ENCODE measurements around the gene UROC1. TPM values are rescaled to one million over a fixed set of nuclear protein-coding genes. Genes with fewer than 3 reads are reported as not detected.

The UROC1 gene
- total RNA-seq, 1 donor from 2014 or later = not detected

DNA sequence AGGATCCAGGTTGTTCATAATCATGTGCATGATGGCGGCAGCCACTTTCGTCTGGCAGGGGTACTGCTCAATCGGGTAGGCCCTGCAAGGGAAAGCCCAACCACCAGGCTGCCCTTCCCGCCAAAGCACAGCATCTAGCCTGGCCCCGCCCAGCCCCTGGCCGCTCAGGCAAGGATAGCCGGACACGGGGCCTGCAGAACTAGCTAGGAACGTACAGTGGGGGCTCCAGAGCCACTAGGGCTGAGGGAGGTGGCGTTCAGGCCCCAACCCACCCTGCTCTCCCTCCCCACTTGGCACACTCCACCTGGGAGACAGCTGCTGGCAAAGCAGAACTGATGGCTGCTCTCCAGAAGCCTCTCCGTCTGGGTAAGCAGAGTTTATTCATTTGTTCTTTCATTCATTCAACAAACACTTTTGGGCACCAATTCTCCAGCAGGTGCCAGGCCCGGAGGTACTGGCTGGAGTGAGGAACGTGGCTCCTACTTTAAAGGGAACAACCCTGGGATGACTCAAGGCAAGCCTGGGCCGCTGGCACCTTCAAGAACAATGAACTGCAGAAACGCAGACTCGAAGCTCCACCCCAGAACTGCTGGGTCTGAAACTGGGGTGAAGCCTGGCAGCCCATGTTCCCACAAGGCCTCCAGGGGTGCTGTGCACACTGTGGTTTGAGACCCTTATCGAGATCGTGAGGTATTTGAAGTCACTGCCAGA lies 7.8 kb downstream of the UROC1 start:
- Mint-ChIP-seq H3K36me3 (ENCODE audit: low read depth) (no peaks in the 10 kb centered on the region), H3K27ac (no peak overlapping the region), H3K4me3 (no peak overlapping the region), H3K9me3 (no peaks in the 10 kb centered on the region), H3K27me3 (no peaks in the 10 kb centered on the region), H3K4me1 (no peaks in the 10 kb centered on the region)
- intact Hi-C loops (cut with micrococcal nuclease) = no loop called here
- DNase-seq = no peak

DNA sequence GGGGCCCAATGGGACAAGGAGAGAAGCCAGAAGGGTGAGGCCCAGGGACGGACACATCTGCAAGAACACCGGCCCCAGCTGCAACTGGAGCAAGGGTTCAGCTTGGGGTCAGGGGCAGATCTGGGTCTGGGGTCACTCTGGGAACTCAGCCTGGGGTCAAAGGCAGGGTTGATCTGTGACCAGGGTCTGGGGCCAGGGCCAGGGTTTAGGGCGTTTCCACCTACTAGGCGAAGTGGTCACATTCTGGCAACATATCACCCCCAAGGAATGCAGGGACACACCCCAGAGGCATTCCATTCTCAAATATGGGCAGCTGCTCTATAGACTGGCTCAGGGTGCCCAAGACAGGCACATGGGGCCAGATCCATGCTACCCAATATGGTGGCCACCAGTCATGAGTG lies 9.0 kb downstream of the UROC1 start:
- intact Hi-C loops (cut with micrococcal nuclease) = no loop called here
- no peak overlapping the region for H3K4me3 Mint-ChIP-seq
- no peak overlapping the region for H3K27ac Mint-ChIP-seq
- DNase-seq = no peak
- no peaks in the 10 kb centered on the region for H3K4me1 Mint-ChIP-seq
- no peaks in the 10 kb centered on the region for H3K27me3 Mint-ChIP-seq
- H3K36me3 Mint-ChIP-seq (ENCODE audit: low read depth) = no peaks in the 10 kb centered on the region
- no peaks in the 10 kb centered on the region for H3K9me3 Mint-ChIP-seq

DNA sequence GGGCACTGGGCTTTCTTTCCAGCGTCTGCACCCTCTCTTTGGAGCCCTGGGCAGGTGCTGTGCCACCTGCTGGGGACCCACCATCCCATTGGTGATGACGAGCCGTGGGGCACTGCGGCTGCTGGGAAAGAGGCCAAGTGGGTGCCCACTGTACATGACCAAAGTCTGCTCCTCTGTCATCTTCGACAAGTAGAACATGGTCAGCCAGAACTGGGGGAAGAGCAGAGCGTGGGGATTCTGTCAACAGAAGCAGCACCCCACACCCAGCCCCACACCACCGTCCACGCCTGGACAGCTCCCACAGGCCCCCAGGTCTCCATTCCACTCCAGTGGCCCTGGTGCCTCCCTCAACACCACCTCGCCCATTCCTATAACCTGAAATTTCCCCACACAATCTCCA lies 9.7 kb downstream of the UROC1 start:
- H3K27me3 Mint-ChIP-seq = no peaks in the 10 kb centered on the region
- intact Hi-C loops (cut with micrococcal nuclease) = no loop called here
- H3K27ac Mint-ChIP-seq = no peak overlapping the region
- no peaks in the 10 kb centered on the region for H3K36me3 Mint-ChIP-seq (ENCODE audit: low read depth)
- no peaks in the 10 kb centered on the region for H3K9me3 Mint-ChIP-seq
- H3K4me3 Mint-ChIP-seq = no peak overlapping the region
- DNase-seq = no peak
- H3K4me1 Mint-ChIP-seq = no peaks in the 10 kb centered on the region

- Mint-ChIP-seq H3K4me1 (no peaks in the 10 kb centered on the region), H3K27ac (no peak overlapping the region), H3K9me3 (no peaks in the 10 kb centered on the region), H3K36me3 (ENCODE audit: low read depth) (no peaks in the 10 kb centered on the region), H3K27me3 (no peaks in the 10 kb centered on the region), H3K4me3 (no peak overlapping the region)
- DNase-seq = no peak
- intact Hi-C loops (cut with micrococcal nuclease) = no loop called here
Observed at GRCh38 chr3:126503701-126504100, 13.9 kb downstream of the UROC1 start.

GRCh38 chr3:126502656-126503055 lies 14.9 kb downstream of the UROC1 start:
- no peak overlapping the region for H3K4me3 Mint-ChIP-seq
- H3K4me1 Mint-ChIP-seq = no peaks in the 10 kb centered on the region
- no peaks in the 10 kb centered on the region for H3K27me3 Mint-ChIP-seq
- no peaks in the 10 kb centered on the region for H3K9me3 Mint-ChIP-seq
- no peak overlapping the region for H3K27ac Mint-ChIP-seq
- H3K36me3 Mint-ChIP-seq (ENCODE audit: low read depth) = no peaks in the 10 kb centered on the region
- no peak for DNase-seq
- intact Hi-C loops (cut with micrococcal nuclease) = no loop called here

DNA sequence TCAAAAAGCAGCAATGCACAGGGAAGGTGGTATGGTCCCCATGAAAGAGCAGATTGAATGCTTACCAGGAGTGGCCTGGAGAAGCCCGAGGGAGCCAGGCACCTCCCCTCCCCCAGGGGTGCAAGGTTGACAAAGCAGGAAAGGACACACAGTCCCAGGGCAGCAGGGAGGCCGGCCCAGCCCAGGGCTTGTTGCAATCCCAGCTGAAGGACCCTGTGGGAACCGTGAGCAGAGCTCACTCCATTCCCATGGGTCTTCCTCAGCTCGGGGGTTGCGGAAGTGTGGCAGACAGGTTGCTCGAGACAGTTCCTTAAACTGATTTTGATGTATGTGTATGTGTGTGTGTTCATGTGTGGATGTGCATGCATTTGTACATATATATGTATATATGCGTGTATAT lies 15.8 kb downstream of the UROC1 start:
- intact Hi-C loops (cut with micrococcal nuclease) = no loop called here
- Mint-ChIP-seq H3K4me1 (peaks cover 4% of the 10 kb centered on the region), H3K36me3 (ENCODE audit: low read depth) (no peaks in the 10 kb centered on the region), H3K27ac (no peak overlapping the region), H3K9me3 (no peaks in the 10 kb centered on the region), H3K4me3 (no peak overlapping the region), H3K27me3 (no peaks in the 10 kb centered on the region)
- DNase-seq = no peak

- Mint-ChIP-seq H3K4me1 (peaks cover 4% of the 10 kb centered on the region), H3K9me3 (no peaks in the 10 kb centered on the region), H3K27me3 (no peaks in the 10 kb centered on the region), H3K36me3 (ENCODE audit: low read depth) (no peaks in the 10 kb centered on the region), H3K27ac (no peak overlapping the region), H3K4me3 (no peak overlapping the region)
- intact Hi-C loops (cut with micrococcal nuclease) = no loop called here
- DNase-seq = no peak
Observed at GRCh38 chr3:126501054-126501453, 16.5 kb downstream of the UROC1 start.

DNA sequence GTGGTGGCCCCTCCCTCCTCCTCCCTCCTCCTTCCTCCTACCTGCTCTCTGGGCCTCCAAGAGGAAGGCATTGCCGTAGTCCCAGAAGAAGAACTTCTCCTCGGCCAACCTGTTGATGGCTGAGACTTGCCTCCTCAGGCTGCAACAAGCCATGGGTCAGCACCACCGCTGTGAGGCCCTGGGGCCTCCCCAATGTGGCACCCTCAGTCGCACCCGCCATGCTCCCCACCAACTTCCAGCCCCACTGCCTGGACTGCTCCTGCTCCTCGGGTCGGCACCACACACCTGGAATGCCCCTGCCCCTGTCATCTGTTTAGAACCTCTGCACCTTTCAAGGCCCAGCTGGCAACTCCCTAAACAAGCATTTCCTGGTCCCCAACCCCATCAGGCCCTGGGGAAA lies 17.6 kb downstream of the UROC1 start:
- H3K27ac Mint-ChIP-seq = no peak overlapping the region
- no peaks in the 10 kb centered on the region for H3K36me3 Mint-ChIP-seq (ENCODE audit: low read depth)
- H3K27me3 Mint-ChIP-seq = no peaks in the 10 kb centered on the region
- H3K9me3 Mint-ChIP-seq = no peaks in the 10 kb centered on the region
- H3K4me3 Mint-ChIP-seq = no peak overlapping the region
- no peak for DNase-seq
- intact Hi-C loops (cut with micrococcal nuclease) = no loop called here
- H3K4me1 Mint-ChIP-seq = peaks cover 4% of the 10 kb centered on the region

GRCh38 chr3:126499401-126499800 lies 18.2 kb downstream of the UROC1 start:
- Mint-ChIP-seq H3K27ac (no peak overlapping the region), H3K27me3 (no peaks in the 10 kb centered on the region), H3K4me1 (peaks cover 4% of the 10 kb centered on the region), H3K9me3 (no peaks in the 10 kb centered on the region), H3K4me3 (no peak overlapping the region), H3K36me3 (ENCODE audit: low read depth) (no peaks in the 10 kb centered on the region)
- no peak for DNase-seq
- intact Hi-C loops (cut with micrococcal nuclease) = no loop called here

DNA sequence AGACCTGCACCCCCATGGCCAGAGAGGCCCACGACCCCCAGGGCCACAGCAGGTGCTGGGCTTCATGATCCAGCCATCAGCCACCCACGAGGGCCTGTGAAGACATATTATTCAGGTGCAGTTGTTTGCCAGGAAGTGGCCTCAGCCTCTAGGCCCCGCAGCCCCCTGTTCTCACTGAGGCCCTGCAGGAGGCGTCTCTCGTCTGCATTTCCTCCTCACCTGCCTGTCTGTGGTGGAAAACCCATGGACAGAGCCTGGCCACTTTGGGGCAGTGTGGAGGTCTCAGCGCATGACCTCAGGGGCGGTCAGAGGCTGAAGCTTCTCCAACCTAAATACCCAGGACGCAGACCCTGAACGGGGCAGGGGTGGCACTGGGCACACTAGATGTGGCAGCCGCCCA lies 18.6 kb downstream of the UROC1 start:
- Mint-ChIP-seq H3K36me3 (ENCODE audit: low read depth) (no peaks in the 10 kb centered on the region), H3K27ac (no peak overlapping the region)

GRCh38 chr3:126498461-126498860 lies 19.1 kb downstream of the UROC1 start:
- no peak for DNase-seq
- Mint-ChIP-seq H3K27me3 (no peaks in the 10 kb centered on the region), H3K9me3 (no peaks in the 10 kb centered on the region), H3K4me3 (no peak overlapping the region), H3K27ac (no peak overlapping the region), H3K36me3 (ENCODE audit: low read depth) (no peaks in the 10 kb centered on the region), H3K4me1 (peaks cover 6% of the 10 kb centered on the region)
- intact Hi-C loops (cut with micrococcal nuclease) = no loop called here

More for the DNA sequence above, 18.6 kb downstream of the UROC1 start:
- H3K9me3 Mint-ChIP-seq = no peaks in the 10 kb centered on the region
- H3K4me1 Mint-ChIP-seq = peaks cover 6% of the 10 kb centered on the region
- no peaks in the 10 kb centered on the region for H3K27me3 Mint-ChIP-seq
- no peak overlapping the region for H3K4me3 Mint-ChIP-seq
- no peak for DNase-seq
- intact Hi-C loops (cut with micrococcal nuclease) = no loop called here

DNA sequence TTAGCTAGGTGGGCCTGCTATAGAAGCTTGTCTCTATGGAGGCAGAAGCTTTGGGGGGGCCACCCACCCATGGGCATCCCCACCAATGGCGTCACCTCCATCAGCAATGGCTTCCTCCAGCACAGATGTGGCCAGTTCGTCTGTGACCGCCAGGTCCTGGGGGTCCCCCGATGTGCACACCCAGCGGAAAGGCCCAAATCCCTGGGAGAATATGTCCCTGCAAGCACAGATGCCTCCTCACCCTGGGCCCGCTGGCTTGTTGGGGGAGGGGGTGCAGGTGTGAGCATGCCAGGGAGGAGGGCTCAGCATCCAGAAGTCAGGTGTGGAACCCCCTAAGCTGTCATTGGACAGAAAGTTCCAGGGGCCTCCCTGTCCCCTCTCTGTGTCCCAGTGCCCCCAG lies 19.6 kb downstream of the UROC1 start:
- Mint-ChIP-seq H3K4me1 (peaks cover 9% of the 10 kb centered on the region), H3K27me3 (no peaks in the 10 kb centered on the region), H3K27ac (no peak overlapping the region), H3K4me3 (no peak overlapping the region), H3K9me3 (no peaks in the 10 kb centered on the region), H3K36me3 (ENCODE audit: low read depth) (no peaks in the 10 kb centered on the region)
- intact Hi-C loops (cut with micrococcal nuclease) = no loop called here
- DNase-seq = no peak

GRCh38 chr3:126496894-126497850 lies 20.4 kb downstream of the UROC1 start:
- intact Hi-C loops (cut with micrococcal nuclease) = no loop called here
- Mint-ChIP-seq H3K9me3 (no peaks in the 10 kb centered on the region), H3K36me3 (ENCODE audit: low read depth) (no peaks in the 10 kb centered on the region), H3K4me1 (peaks cover 9% of the 10 kb centered on the region), H3K27me3 (no peaks in the 10 kb centered on the region), H3K4me3 (no peak overlapping the region), H3K27ac (peak overlapping the region; percentile 65)
- peak; percentile 64 for DNase-seq

GRCh38 chr3:126495786-126496185 lies 21.8 kb downstream of the UROC1 start:
- intact Hi-C loops (cut with micrococcal nuclease) = no loop called here

More at GRCh38 chr3:126495786-126496185, 21.8 kb downstream of the UROC1 start:
- Mint-ChIP-seq H3K27ac (no peak overlapping the region), H3K27me3 (no peaks in the 10 kb centered on the region), H3K4me1 (peaks cover 9% of the 10 kb centered on the region), H3K4me3 (no peak overlapping the region), H3K9me3 (no peaks in the 10 kb centered on the region), H3K36me3 (ENCODE audit: low read depth) (no peaks in the 10 kb centered on the region)
- DNase-seq = no peak

Data from activated CD4-positive, alpha-beta T cell treated with anti-CD3 and anti-CD28 coated beads, Interleukin-2, amount 10 ng/mL, durations not matched to agents 24 days and 14 days (primary cell).